Measurements from ENCODE around the gene GNAQ. TPM values are rescaled to one million over a fixed set of nuclear protein-coding genes. Genes with fewer than 3 reads are reported as not detected.

The GNAQ gene
- total RNA-seq, 4 donors from 2014 or later: 35.4 to 95.7 (median 52.3) TPM

DNA sequence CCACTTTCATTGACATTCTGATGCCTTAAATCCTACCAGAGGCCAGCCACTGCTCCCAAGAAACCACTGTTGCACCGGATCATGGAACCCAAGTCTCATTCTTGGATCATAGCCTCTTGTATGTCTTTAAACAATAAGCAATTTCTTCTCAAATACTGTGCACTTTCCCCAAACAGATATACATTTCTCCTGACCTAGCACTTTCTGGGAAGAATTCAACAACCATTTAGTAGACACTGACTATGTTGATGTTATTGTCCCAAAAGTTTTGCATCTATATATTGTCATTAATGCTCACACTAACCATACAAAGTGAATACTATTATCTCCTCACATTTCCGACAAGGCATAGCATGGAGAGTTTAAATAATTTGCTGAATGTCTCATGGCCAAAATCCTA is 123.3 kb downstream of the GNAQ start:
- no peaks in the 10 kb centered on the region for H3K36me3 ChIP-seq
- DNase-seq: no peak
- intact Hi-C loops (cut with DNase I; ENCODE audit: low total_unique reads): no loop called here
- H3K4me3 ChIP-seq: no peak overlapping the region
- H3K27ac ChIP-seq: no peak overlapping the region
- no peaks in the 10 kb centered on the region for H3K9me3 ChIP-seq
- H3K4me1 ChIP-seq: no peaks in the 10 kb centered on the region
- H3K27me3 ChIP-seq: no peaks in the 10 kb centered on the region
- TF ChIP-seq, protein P1, sequence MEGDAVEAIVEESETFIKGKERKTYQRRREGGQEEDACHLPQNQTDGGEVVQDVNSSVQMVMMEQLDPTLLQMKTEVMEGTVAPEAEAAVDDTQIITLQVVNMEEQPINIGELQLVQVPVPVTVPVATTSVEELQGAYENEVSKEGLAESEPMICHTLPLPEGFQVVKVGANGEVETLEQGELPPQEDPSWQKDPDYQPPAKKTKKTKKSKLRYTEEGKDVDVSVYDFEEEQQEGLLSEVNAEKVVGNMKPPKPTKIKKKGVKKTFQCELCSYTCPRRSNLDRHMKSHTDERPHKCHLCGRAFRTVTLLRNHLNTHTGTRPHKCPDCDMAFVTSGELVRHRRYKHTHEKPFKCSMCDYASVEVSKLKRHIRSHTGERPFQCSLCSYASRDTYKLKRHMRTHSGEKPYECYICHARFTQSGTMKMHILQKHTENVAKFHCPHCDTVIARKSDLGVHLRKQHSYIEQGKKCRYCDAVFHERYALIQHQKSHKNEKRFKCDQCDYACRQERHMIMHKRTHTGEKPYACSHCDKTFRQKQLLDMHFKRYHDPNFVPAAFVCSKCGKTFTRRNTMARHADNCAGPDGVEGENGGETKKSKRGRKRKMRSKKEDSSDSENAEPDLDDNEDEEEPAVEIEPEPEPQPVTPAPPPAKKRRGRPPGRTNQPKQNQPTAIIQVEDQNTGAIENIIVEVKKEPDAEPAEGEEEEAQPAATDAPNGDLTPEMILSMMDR (IDR thresholded peaks at IDR 0.05): no peak
- TF ChIP-seq POLR2A (IDR thresholded peaks at IDR 0.05): no peak

DNA sequence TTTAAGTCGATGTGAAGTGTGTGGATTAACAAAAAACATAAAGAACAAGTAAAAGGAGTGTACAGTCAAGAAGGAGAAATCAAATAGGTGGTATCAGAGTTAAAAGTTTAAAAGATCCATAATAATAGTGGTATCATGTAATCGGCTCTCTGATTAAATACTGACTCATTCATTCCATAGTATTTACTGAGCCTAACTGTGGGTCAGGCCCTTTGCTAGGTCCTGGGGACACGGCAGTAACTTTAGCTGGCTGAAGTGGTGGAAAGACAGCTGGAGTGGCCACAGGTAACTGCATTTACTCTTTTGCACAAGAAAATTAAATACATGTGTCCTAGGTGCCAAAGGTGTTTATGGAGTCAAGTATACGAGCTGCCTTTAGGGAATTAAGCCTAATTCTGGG is 124.0 kb downstream of the GNAQ start:
- Histone ChIP-seq H3K4me3 (no peak overlapping the region), H3K27ac (no peak overlapping the region), H3K4me1 (no peaks in the 10 kb centered on the region), H3K27me3 (no peaks in the 10 kb centered on the region), H3K36me3 (no peaks in the 10 kb centered on the region), H3K9me3 (no peaks in the 10 kb centered on the region)
- DNase-seq: no peak
- TF ChIP-seq, protein P1 (IDR thresholded peaks at IDR 0.05): no peak
- no peak for TF ChIP-seq POLR2A (IDR thresholded peaks at IDR 0.05)
- intact Hi-C loops (cut with DNase I; ENCODE audit: low total_unique reads): no loop called here

DNA sequence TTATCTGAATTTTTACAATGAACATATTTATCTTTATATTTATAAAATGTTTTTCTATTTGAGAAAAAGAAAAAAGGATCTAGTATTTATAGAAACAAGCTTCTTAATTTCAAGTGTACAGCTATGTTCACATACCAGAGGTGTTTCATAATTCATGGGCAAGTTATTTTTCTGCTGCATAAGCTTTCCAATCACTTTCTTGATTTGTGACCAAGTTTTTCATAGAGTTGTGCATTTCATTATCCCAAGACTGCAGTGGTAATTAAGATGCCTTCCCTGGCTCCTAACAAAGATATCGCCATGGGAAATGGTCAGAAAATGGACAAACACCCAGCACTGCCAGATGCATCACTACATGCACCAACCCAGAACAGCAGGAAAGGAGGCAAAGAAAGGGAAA is 124.6 kb downstream of the GNAQ start:
- intact Hi-C loops (cut with DNase I; ENCODE audit: low total_unique reads): no loop called here
- TF ChIP-seq, protein P1 (IDR thresholded peaks at IDR 0.05): no peak
- no peak for TF ChIP-seq POLR2A (IDR thresholded peaks at IDR 0.05)

DNA sequence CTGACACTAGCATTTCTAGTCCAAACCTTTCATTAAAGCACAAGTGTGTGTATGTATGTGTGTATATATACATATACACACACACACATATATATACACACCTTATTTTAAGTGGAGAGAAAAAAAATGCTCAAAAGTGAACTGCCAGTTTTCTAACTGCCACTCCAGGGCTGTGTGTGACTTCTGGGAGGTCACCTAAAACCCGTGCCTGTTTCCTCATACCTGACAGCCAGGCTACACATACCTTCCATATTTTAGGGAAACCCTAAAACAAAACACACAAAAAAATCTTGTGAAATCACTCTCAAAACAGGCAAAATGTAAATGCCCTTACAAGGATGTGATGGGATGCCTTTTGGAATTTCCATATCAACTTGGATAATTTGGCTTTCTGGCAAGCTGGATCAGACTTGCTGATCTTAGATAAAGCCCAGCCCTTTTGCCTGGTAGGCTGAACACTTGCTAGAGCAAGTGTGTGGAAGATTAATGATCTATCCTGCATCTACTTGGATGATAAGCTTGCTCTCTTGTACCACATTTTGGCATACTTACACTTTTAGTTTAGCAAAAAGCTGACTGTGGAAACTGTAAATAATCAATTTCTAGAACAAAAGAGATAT is 127.8 kb downstream of the GNAQ start:
- Histone ChIP-seq H3K36me3 (no peaks in the 10 kb centered on the region), H3K27me3 (no peaks in the 10 kb centered on the region), H3K27ac (no peak overlapping the region), H3K4me1 (no peaks in the 10 kb centered on the region), H3K4me3 (no peak overlapping the region), H3K9me3 (no peaks in the 10 kb centered on the region)
- no peak for DNase-seq
- intact Hi-C loops (cut with DNase I; ENCODE audit: low total_unique reads): no loop called here
- no peak for TF ChIP-seq POLR2A (IDR thresholded peaks at IDR 0.05)
- TF ChIP-seq, protein P1 (IDR thresholded peaks at IDR 0.05): no peak

More for the DNA sequence above, 124.6 kb downstream of the GNAQ start:
- no peak overlapping the region for H3K27ac ChIP-seq
- no peaks in the 10 kb centered on the region for H3K27me3 ChIP-seq
- H3K4me3 ChIP-seq: no peak overlapping the region
- no peak for DNase-seq
- H3K9me3 ChIP-seq: no peaks in the 10 kb centered on the region
- no peaks in the 10 kb centered on the region for H3K36me3 ChIP-seq
- H3K4me1 ChIP-seq: no peaks in the 10 kb centered on the region

DNA sequence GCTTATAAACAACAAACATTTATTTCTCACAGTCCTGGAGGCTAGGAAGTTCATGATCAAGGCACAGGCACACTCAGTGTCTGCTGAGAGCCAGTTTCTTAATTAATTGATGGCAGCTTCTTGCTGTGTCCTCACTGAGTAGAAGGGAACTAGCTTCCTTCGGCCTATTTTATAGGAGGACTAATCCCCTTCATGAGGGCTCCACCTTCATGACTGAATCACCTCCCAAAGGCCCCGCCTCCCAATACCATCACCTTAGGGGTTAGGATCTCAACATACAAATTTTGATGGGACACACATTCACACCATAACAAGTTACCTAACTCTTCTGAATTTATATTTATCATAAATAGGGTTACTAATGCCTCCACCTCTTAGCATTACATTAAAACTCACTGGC is 129.8 kb downstream of the GNAQ start:
- Histone ChIP-seq H3K4me3 (no peak overlapping the region), H3K36me3 (no peaks in the 10 kb centered on the region), H3K27me3 (no peaks in the 10 kb centered on the region), H3K27ac (no peak overlapping the region), H3K9me3 (no peaks in the 10 kb centered on the region), H3K4me1 (no peaks in the 10 kb centered on the region)
- TF ChIP-seq, protein P1 (IDR thresholded peaks at IDR 0.05): no peak
- no peak for TF ChIP-seq POLR2A (IDR thresholded peaks at IDR 0.05)
- DNase-seq: no peak
- intact Hi-C loops (cut with DNase I; ENCODE audit: low total_unique reads): no loop called here
